Body of pancreas (tissue), 4 donors: ENCODE results near the gene SLC36A3. TPM values are rescaled to one million over a fixed set of nuclear protein-coding genes. Genes with fewer than 3 reads are reported as not detected.
"Not testable (repeated sequence)": the region's sequence is repeated elsewhere in the genome, so short reads cannot be mapped to it uniquely, and the experiment has no call there.

Experiments used
- ATAC-seq: fragments of 150-250 bp; one replicate; pipeline ENCODE4 v1.9.1; 2016
- DNase-seq, 4 donors: peaks; one replicate each; pipeline ENCODE4 v3.0.0-alpha.2; 2019
- H3K27ac ChIP-seq, 4 donors: fragments of 200-600 bp; sonication (generic); 1 replicate in 3 of 4; 2 replicates in 1 of 4; pipeline versions ENCODE4 v1.5.1 to v1.6.1; 2016 to 2019; ENCODE audit warnings: mild to moderate bottlenecking in 1 of 4, mixed read lengths in 1 of 4, moderate library complexity in 1 of 4
- H3K27me3 ChIP-seq, 2 donors: fragments of 200-600 bp; sonication (generic); one replicate each; pipeline ENCODE4 v1.6.0; 2016; ENCODE audit warnings: mild to moderate bottlenecking in 1 of 2
- H3K36me3 ChIP-seq, 2 donors: fragments of 200-600 bp; sonication (generic); replicated peaks in 1 of 2; 2 replicates each; pipeline ENCODE4 v1.5.1; 2016; ENCODE audit warnings: low read depth in 2 of 2; ENCODE audit not compliant: insufficient read depth in 1 of 2
- H3K4me1 ChIP-seq: fragments of 200-600 bp; sonication (generic); one replicate; pipeline ENCODE4 v1.6.0; 2016
- H3K4me3 ChIP-seq, 2 donors: fragments of 200-600 bp; sonication (generic); 1 replicate in 1 of 2; 2 replicates in 1 of 2; pipeline ENCODE4 v1.5.1; 2016 to 2019
- H3K9me3 ChIP-seq, 3 donors: fragments of 200-600 bp; sonication (generic); 1 replicate in 2 of 3; 2 replicates in 1 of 3; pipeline ENCODE4 v1.5.1; 2016
- CTCF ChIP-seq, 7 experiments: fragments of 450-650 bp in 4 of 7; fragments of 200-600 bp in 3 of 7; sonication (generic) in 3 of 7; IDR thresholded peaks; one replicate each; pipeline ENCODE4 v1.5.1; 2016 to 2019; ENCODE audit warnings: antibody characterized with exemption in 7 of 7
- POLR2A ChIP-seq, 3 donors: fragments of 450-650 bp; IDR thresholded peaks; one replicate each; pipeline ENCODE4 v1.6.1; 2016; ENCODE audit warnings: antibody characterized with exemption in 3 of 3, mild to moderate bottlenecking in 2 of 3
- WGBS, 2 donors: methylation state at CpG; one replicate each; pipeline ENCODE4 v1.1.5; 2017; 5-methylcytosine and 5-hydroxymethylcytosine counted together
- intact Hi-C: fragments of 100-400 bp; cut with DNase I; formaldehyde crosslinking; loops from one replicate; pipeline ENCODE4 v1.15.1; 2023
- total RNA-seq, 2 donors: library from RNA; depleted of rRNA; stranded (reverse); fragments of >200 nt; gene quantifications; one replicate each; pipeline ENCODE4 v1.1.0, GENCODE V29; 2016

The SLC36A3 gene
- total RNA-seq, 2 donors from 2014 or later, result not detected

- H3K27ac ChIP-seq, result no peak overlapping the region
- ATAC-seq, result no peak
- H3K27me3 ChIP-seq, result no peaks in the 10 kb centered on the region
- H3K4me3 ChIP-seq, result no peak overlapping the region
- H3K36me3 ChIP-seq, result no peaks in the 10 kb centered on the region
- DNase-seq, result no peak
- intact Hi-C loops, result loop anchor here (5.0 kb wide), 1 partner anchor 110 kb away; no protein-coding TSS in a partner anchor
- no peaks in the 10 kb centered on the region for H3K9me3 ChIP-seq
- TF ChIP-seq CTCF (IDR thresholded peaks at IDR 0.05), result no peak
- TF ChIP-seq POLR2A (IDR thresholded peaks at IDR 0.05), result no peak
- peaks cover 20% of the 10 kb centered on the region for H3K4me1 ChIP-seq
- WGBS, 2 donors, result 85 to 87% methylated on average over 7 of the region's 7 CpGs
Observed at GRCh38 chr5:151237685-151238084, 65.9 kb downstream of the SLC36A3 start.

GRCh38 chr5:151236888-151237287, 66.7 kb downstream of the SLC36A3 start:
- intact Hi-C loops, result loop anchor here (5.0 kb wide), 1 partner anchor 110 kb away; no protein-coding TSS in a partner anchor
- DNase-seq (no peak), ATAC-seq (no peak)
- Histone ChIP-seq H3K4me1 (peaks cover 20% of the 10 kb centered on the region), H3K27ac (no peak overlapping the region), H3K36me3 (no peaks in the 10 kb centered on the region), H3K27me3 (no peaks in the 10 kb centered on the region), H3K9me3 (no peaks in the 10 kb centered on the region), H3K4me3 (no peak overlapping the region)
- WGBS, 2 donors, result 100% methylated on average over 1 of the region's 1 CpG
- TF ChIP-seq CTCF (IDR thresholded peaks at IDR 0.05) (no peak), POLR2A (IDR thresholded peaks at IDR 0.05) (no peak)

- H3K9me3 ChIP-seq, H3K27me3 ChIP-seq, H3K4me3 ChIP-seq, DNase-seq, H3K36me3 ChIP-seq, ATAC-seq: not testable (repeated sequence)
- H3K4me1 ChIP-seq, result peaks cover 20% of the 10 kb centered on the region
- H3K27ac ChIP-seq, result peak overlapping the region in 3 of 4 donors; percentile 28 to 74 (median 73)
- intact Hi-C loops, result loop anchor here (5.0 kb wide), 1 partner anchor 108 kb away; no protein-coding TSS in a partner anchor
- 84 to 92% methylated on average over 6 of the region's 6 CpGs for WGBS, 2 donors
Observed at GRCh38 chr5:151235239-151235571, 68.4 kb downstream of the SLC36A3 start.

GRCh38 chr5:151234476-151235238, 68.9 kb downstream of the SLC36A3 start:
- Histone ChIP-seq H3K27ac (peak overlapping the region in 3 of 4 donors; percentile 28 to 74 (median 73)), H3K36me3 (no peaks in the 10 kb centered on the region), H3K9me3 (no peaks in the 10 kb centered on the region), H3K4me1 (peaks cover 20% of the 10 kb centered on the region), H3K4me3 (no peak overlapping the region), H3K27me3 (no peaks in the 10 kb centered on the region)
- intact Hi-C loops, result loop anchor here (5.0 kb wide), 1 partner anchor 107 kb away; no protein-coding TSS in a partner anchor
- WGBS, 2 donors, result 16 to 21% methylated on average over 12 to 17 of the region's 17 CpGs
- no peak for TF ChIP-seq CTCF (IDR thresholded peaks at IDR 0.05)
- peak in 2 of 3 donors; percentile 45 to 52 for TF ChIP-seq POLR2A (IDR thresholded peaks at IDR 0.05)
- ATAC-seq (peak; percentile 98), DNase-seq (peak; percentile 88 to 94 (median 90))

- DNase-seq (no peak), ATAC-seq (no peak)
- Histone ChIP-seq H3K36me3 (no peaks in the 10 kb centered on the region), H3K4me3 (no peak overlapping the region), H3K27me3 (no peaks in the 10 kb centered on the region), H3K9me3 (no peaks in the 10 kb centered on the region), H3K27ac (no peak overlapping the region), H3K4me1 (peaks cover 20% of the 10 kb centered on the region)
- intact Hi-C loops, result no loop called here
- 67 to 75% methylated on average over 8 of the region's 8 CpGs for WGBS, 2 donors
- TF ChIP-seq CTCF (IDR thresholded peaks at IDR 0.05), result no peak
- no peak for TF ChIP-seq POLR2A (IDR thresholded peaks at IDR 0.05)
Observed at GRCh38 chr5:151233616-151234085, 69.9 kb downstream of the SLC36A3 start.
